Measurements from ENCODE around the gene UBE2O. TPM values are rescaled to one million over a fixed set of nuclear protein-coding genes. Genes with fewer than 3 reads are reported as not detected.
A peak's percentile ranks its signal among the peaks of the same experiment; 100 is the strongest.

UBE2O gene
- total RNA-seq, 1 experiment from 2014 or later = 64.7 TPM

DNA sequence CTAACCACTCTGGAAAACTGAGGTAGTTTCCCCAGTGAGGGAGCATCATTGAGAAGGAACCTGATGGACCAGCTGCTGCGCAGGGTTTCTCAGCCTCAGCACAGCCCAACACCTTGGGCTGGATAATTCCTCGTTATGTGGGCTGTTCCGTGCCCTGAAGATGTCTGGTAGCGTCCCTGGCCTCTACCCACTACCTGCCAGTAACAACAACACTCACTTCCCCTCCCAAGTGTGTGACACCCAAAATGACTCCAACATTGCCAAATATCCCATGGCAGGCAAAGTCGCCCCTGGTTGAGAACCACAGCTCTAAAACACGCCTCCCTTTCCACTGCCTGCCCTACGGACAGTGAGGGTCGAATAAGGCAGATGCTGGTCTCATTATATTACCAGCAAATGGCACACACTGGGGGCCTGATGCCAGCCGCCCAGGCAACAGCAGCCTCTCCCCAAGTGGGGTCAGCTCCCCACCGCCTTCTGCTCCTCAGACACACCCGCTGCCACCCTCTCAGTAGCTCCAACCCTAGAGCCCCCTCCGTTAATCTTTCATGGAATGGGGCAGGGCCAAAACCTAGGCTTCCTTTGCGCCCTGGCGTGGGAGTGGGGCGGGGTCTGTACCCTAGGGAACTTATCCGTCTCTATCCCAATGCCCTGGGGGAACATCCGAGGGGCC, 47.3 kb upstream of the UBE2O start:
- H3K27ac ChIP-seq (ENCODE audit: low read length) = peak overlapping the region; percentile 49
- peak overlapping the region; percentile 83; the same call in 1 of the 2 replicates for H2AFZ ChIP-seq (ENCODE audit: low read length)
- ChIA-PET CTCF (no interaction called here), POLR2A (ENCODE audit: unreplicated experiment) (interaction anchor here (0.5 kb wide), 1 partner anchor 209 kb away, joined by 9 read pairs; no protein-coding TSS in a partner anchor)
- H3K9me2 ChIP-seq (replicated peaks; ENCODE audit: low read length) = no peaks in the 10 kb centered on the region
- intact Hi-C loops (cut with micrococcal nuclease) = no loop called here
- peaks cover 33% of the 10 kb centered on the region for H3K4me1 ChIP-seq (ENCODE audit: insufficient read depth, low read length)
- peaks cover 51% of the 10 kb centered on the region for H3K79me2 ChIP-seq (ENCODE audit: low read length)
- BruUV-seq (replicated peaks) = TSS peak; percentile 35
- ATAC-seq = peak; percentile 3; the same call in 1 of the 2 replicates
- H3K9me3 ChIP-seq (ENCODE audit: low read length) = no peaks in the 10 kb centered on the region
- H3K4me3 ChIP-seq (ENCODE audit: low read length) = peak overlapping the region; percentile 98
- DNase-seq = peak; percentile 55
- no peak for TF ChIP-seq EZH2phosphoT487 (IDR thresholded peaks at IDR 0.05; ENCODE audit: borderline replicate concordance, low read length)
- TF ChIP-seq, protein P1, sequence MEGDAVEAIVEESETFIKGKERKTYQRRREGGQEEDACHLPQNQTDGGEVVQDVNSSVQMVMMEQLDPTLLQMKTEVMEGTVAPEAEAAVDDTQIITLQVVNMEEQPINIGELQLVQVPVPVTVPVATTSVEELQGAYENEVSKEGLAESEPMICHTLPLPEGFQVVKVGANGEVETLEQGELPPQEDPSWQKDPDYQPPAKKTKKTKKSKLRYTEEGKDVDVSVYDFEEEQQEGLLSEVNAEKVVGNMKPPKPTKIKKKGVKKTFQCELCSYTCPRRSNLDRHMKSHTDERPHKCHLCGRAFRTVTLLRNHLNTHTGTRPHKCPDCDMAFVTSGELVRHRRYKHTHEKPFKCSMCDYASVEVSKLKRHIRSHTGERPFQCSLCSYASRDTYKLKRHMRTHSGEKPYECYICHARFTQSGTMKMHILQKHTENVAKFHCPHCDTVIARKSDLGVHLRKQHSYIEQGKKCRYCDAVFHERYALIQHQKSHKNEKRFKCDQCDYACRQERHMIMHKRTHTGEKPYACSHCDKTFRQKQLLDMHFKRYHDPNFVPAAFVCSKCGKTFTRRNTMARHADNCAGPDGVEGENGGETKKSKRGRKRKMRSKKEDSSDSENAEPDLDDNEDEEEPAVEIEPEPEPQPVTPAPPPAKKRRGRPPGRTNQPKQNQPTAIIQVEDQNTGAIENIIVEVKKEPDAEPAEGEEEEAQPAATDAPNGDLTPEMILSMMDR (conservative IDR thresholded peaks at IDR 0.05; ENCODE audit: low read depth, low read length) = no peak
- TF ChIP-seq EZH2 (IDR thresholded peaks at IDR 0.05; ENCODE audit: low read length, unreplicated experiment) = no peak
- peak overlapping the region; percentile 83 for H3K4me2 ChIP-seq (ENCODE audit: low read length)
- H3F3A ChIP-seq (ENCODE audit: low read length, unreplicated experiment) = no peaks in the 10 kb centered on the region
- H3K27me3 ChIP-seq (ENCODE audit: low read length) = no peaks in the 10 kb centered on the region
- H4K20me1 ChIP-seq (ENCODE audit: low read length) = peaks cover 7% of the 10 kb centered on the region; the same call in 1 of the 2 replicates
- peak overlapping the region; percentile 96 for H3K9ac ChIP-seq (ENCODE audit: low read length)
- no peaks in the 10 kb centered on the region for H3K36me3 ChIP-seq (ENCODE audit: low read depth, low read length)

DNA sequence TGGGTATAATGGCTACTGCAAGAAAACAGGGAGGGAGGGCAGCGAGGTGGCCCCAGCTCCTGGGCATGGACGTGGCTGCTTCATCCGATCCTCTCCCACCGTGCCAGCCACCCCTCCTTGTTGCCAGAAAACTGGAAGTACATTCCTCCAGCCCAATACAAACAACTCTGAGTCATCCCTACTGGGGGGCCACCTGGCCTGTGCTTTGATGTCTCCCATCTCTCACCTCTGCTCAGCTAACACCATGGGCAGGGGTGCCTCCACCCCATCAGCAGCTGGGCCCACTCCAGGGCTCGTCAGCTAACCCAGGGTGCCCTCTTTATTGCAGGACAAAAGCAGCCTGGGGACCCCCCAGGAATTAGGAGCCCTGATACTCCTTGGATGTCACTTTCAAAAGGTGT, 46.3 kb upstream of the UBE2O start:
- ChIA-PET POLR2A (ENCODE audit: unreplicated experiment) (no interaction called here), CTCF (interaction anchor here (0.5 kb wide), 1 partner anchor 67 kb away, joined by 5 read pairs; no protein-coding TSS in a partner anchor)
- H3K4me2 ChIP-seq (ENCODE audit: low read length) = peak overlapping the region; percentile 83
- ATAC-seq (peak; percentile 6), DNase-seq (peak; percentile 80)
- no TSS peak for BruUV-seq (replicated peaks)
- no peak for TF ChIP-seq EZH2 (IDR thresholded peaks at IDR 0.05; ENCODE audit: low read length, unreplicated experiment)
- no peak for TF ChIP-seq EZH2phosphoT487 (IDR thresholded peaks at IDR 0.05; ENCODE audit: borderline replicate concordance, low read length)
- no peaks in the 10 kb centered on the region for H3K27me3 ChIP-seq (ENCODE audit: low read length)
- H3K79me2 ChIP-seq (ENCODE audit: low read length) = peaks cover 51% of the 10 kb centered on the region
- H3K27ac ChIP-seq (ENCODE audit: low read length) = peak overlapping the region; percentile 62
- no peaks in the 10 kb centered on the region for H3F3A ChIP-seq (ENCODE audit: low read length, unreplicated experiment)
- H3K36me3 ChIP-seq (ENCODE audit: low read depth, low read length) = no peaks in the 10 kb centered on the region
- intact Hi-C loops (cut with micrococcal nuclease) = no loop called here
- no peaks in the 10 kb centered on the region for H3K9me3 ChIP-seq (ENCODE audit: low read length)
- no peaks in the 10 kb centered on the region for H3K9me2 ChIP-seq (replicated peaks; ENCODE audit: low read length)
- peak overlapping the region; percentile 98 for H3K4me3 ChIP-seq (ENCODE audit: low read length)
- H2AFZ ChIP-seq (ENCODE audit: low read length) = no peak overlapping the region
- peak overlapping the region; percentile 31 for H3K9ac ChIP-seq (ENCODE audit: low read length)
- peaks cover 33% of the 10 kb centered on the region for H3K4me1 ChIP-seq (ENCODE audit: insufficient read depth, low read length)
- H4K20me1 ChIP-seq (ENCODE audit: low read length) = peaks cover 7% of the 10 kb centered on the region; the same call in 1 of the 2 replicates

DNA sequence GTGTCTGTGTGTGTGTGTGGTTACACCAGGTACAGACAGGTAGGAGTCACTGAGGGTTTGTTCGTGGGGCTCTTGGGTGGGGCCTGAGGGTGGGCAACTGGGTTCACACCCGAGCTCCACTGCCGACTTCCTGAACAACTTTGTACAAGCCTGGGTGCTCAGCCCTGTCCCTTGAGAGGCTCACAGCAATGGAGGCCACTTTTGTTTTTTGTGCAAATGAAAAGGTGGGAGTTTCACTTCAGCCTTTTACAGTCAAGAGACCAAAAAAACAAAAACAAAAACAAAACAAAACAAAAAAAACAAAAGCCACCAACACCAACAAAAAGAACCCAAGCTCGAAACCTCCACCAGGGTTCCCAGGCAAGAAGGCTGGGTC, 45.9 kb upstream of the UBE2O start:
- H3K27me3 ChIP-seq (ENCODE audit: low read length) = no peaks in the 10 kb centered on the region
- intact Hi-C loops (cut with micrococcal nuclease) = no loop called here
- POLR2A ChIA-PET (ENCODE audit: unreplicated experiment) = no interaction called here
- H3K9me2 ChIP-seq (replicated peaks; ENCODE audit: low read length) = no peaks in the 10 kb centered on the region
- TF ChIP-seq, protein P1 (conservative IDR thresholded peaks at IDR 0.05; ENCODE audit: low read depth, low read length) = no peak
- no peak for TF ChIP-seq EZH2phosphoT487 (IDR thresholded peaks at IDR 0.05; ENCODE audit: borderline replicate concordance, low read length)
- TF ChIP-seq EZH2 (IDR thresholded peaks at IDR 0.05; ENCODE audit: low read length, unreplicated experiment) = no peak
- peak overlapping the region; percentile 83 for H3K4me2 ChIP-seq (ENCODE audit: low read length)
- H3K4me3 ChIP-seq (ENCODE audit: low read length) = peak overlapping the region; percentile 98
- H3K27ac ChIP-seq (ENCODE audit: low read length) = peak overlapping the region; percentile 62
- H3K9me3 ChIP-seq (ENCODE audit: low read length) = no peaks in the 10 kb centered on the region
- no peaks in the 10 kb centered on the region for H3F3A ChIP-seq (ENCODE audit: low read length, unreplicated experiment)
- H3K79me2 ChIP-seq (ENCODE audit: low read length) = peaks cover 51% of the 10 kb centered on the region
- no peaks in the 10 kb centered on the region for H3K36me3 ChIP-seq (ENCODE audit: low read depth, low read length)
- H3K4me1 ChIP-seq (ENCODE audit: insufficient read depth, low read length) = peaks cover 33% of the 10 kb centered on the region
- BruUV-seq (replicated peaks) = no TSS peak
- no peak for ATAC-seq
- H3K9ac ChIP-seq (ENCODE audit: low read length) = peak overlapping the region; percentile 31
- H2AFZ ChIP-seq (ENCODE audit: low read length) = no peak overlapping the region
- no peak for DNase-seq
- peaks cover 7% of the 10 kb centered on the region; the same call in 1 of the 2 replicates for H4K20me1 ChIP-seq (ENCODE audit: low read length)
- CTCF ChIA-PET = no interaction called here

Data from PC-3 (cell line).